Activated T-cell treated with anti-CD3 and anti-CD28 coated beads, Interleukin-2, amount 50 U/mL, for 48 hours (primary cell): ENCODE measurements around the gene JARID2.

ENCODE experiments used
- DNase-seq, 2 experiments: peaks; one replicate each; pipeline ENCODE4 v3.0.0-alpha.2; 2020

The JARID2 gene

DNA sequence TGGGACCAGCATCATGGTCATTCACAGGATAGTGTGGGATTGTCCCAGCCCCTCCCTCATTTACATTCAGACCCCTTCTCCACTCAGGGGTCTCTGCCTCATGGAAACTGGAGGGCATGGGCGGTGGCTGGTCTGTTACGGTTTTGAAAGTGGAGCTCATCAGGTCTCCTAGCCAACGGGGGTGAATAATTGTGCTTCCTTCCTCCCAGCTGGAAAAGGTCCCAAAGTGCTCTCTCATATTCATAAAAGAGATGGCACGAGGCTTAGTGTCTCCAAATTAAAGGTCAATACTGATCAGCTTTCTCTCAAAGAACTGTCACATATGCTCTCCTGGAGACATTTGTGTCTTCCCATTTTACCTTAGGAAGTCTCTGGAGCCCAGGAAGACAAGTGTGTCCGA is 19.9 kb downstream of the JARID2 start:
- DNase-seq = no peak

DNA sequence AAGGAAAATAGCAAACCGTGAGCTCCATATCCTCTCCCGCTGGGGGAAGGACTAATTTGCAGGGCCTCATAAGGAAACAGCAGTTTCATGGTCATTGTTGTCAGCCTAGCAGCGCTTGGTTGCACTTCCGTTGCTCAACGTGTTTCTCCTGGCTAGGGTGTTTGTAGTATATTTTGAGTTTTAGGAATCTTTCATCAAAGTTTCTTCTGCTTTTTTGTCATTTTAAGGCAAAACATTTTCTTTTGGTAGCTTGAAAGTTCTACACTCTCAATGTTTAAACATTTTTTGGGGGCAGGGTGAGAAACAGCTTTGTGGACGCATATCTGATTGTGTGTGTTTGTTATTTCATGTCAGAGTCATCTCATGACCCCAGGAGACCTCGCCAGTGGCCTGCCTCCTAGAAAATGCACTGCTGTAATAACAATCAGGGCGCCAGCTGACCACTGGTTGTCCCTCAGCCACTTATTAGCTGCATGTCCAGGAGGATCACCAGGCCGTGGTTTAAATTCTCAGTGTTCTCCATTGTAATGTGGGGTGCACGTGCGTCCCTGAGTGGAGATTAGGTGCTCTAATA is 20.6 kb downstream of the JARID2 start:
- no peak for DNase-seq

DNA sequence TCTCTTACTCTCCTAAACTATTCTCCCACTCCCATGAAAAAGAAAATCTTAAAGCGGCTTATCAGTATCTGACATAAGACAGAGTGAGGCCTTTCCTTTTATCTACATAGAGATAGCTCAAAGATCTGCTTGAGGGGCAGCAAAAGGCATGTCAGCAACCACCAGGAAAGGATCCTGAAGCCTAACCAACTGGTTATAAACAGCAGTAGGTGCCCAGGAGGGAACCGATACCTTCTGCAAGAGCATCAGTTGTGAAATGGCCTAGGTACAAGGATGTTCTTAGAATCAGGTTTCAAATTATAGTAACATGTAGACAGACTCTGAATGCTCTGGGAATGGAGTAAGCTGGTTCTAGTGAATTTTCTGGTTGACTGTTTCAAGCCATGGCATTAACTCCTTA is 21.4 kb downstream of the JARID2 start:
- DNase-seq = no peak

DNA sequence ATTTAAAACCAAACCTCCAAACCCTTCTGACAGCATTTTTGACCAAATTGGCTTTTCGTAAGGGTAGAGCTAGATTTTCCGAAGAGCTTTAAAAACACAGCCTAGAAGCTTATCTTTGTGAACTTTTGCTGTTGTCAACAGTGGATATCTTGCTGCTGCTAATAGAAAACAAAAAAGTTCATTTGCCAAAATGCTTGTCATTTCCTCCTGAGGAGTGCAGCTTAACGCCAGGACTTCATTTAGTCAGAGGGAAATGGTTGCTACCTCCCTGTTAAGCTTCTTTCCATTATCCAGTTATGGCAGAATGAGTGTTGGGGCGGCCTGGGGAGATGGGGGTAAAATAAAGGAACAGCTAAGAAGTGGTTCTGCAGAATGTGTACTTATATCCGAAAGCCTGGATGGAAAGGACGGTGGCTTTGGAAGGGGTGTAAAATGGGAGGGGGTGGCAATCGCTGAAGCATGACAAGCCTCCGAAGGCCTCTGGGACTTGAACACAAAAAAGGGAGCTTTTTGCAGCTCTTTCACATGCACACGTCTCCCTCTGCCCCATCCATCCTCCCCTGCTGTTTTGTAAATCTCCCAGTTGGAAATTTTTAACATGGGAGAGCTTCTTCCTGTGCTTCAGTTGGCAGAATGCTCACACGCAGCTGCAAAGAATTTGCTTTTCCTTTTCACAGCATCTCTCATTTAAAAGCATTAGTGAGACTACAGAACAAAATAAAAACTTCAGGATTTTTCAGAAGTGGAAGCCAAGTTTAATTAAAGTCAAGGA is 22.5 kb downstream of the JARID2 start:
- DNase-seq = no peak

DNA sequence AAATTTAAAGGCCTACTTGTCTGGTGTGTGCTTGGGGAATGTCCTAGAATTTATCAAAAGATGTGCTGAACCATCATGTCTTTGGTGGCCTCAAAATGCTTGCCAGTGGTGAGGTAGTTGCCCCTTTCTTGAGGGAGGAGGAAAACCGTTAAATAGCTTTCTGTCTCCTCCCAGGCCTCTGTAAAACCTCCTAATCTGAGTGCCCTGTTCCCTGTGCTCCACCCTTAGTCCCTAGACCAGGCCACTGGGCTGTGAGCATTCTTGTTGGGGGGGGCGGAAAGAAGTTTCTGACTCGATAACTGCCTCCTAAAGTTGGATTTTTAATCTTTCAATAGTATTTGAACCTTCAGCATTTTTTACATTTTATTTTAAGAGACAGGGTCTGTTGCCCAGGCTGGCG is 23.1 kb downstream of the JARID2 start:
- DNase-seq = no peak

DNA sequence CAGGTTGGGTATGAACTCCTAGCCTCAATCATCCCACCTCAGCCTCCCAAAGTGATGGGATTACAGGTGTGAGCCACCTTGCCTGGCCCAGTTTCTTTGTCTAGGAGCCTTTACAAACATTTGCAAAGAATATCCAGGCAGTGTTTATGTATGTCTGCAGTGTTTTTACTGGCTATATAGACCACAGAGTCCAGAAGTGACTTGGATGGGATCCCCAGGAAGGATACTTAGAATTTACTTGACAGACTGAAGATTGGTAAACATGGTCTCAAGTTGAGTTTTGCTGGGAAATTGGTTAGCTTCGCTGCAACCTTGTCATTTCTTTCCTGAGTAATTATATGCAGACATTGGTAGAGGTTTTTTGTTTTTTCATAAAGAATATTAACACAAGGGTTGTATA is 23.8 kb downstream of the JARID2 start:
- DNase-seq = no peak

DNA sequence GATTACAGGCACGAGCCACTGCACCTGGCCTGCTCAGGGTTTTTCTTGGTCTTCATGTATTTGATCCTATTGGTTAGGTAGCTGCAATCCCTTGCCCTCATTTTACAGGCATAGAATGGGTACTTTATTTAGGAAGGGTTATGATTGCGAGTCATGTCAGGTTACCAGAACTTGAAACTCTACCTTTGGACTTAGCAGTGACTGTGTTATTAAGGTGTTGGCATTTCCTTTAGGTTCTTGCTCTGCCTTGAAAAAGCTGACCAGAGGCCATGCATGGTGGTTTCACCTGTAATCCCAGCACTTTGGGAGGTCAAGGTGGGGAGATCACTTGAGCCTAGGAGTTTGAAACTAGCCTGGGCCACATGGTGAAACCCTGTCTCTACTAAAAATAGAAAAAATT is 24.5 kb downstream of the JARID2 start:
- no peak for DNase-seq

DNA sequence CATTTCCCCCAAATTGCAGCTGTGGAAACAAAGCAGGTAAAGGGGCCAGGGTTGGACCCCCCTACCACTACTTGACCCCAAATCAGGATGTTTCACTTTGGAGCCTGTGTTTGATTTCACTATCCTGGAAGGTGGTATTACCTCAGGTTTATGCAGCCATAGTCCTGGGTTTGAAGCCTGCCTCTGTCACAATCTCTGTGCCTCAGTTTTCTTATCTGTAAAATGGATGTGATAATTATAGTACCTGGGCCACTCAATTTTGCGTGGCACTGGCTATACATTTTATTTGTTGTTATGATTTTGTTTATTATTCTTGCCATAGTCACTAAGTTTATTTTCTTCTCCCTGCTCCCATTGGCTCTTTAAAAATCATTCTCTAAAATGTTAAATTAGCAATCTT is 26.7 kb downstream of the JARID2 start:
- DNase-seq = no peak

DNA sequence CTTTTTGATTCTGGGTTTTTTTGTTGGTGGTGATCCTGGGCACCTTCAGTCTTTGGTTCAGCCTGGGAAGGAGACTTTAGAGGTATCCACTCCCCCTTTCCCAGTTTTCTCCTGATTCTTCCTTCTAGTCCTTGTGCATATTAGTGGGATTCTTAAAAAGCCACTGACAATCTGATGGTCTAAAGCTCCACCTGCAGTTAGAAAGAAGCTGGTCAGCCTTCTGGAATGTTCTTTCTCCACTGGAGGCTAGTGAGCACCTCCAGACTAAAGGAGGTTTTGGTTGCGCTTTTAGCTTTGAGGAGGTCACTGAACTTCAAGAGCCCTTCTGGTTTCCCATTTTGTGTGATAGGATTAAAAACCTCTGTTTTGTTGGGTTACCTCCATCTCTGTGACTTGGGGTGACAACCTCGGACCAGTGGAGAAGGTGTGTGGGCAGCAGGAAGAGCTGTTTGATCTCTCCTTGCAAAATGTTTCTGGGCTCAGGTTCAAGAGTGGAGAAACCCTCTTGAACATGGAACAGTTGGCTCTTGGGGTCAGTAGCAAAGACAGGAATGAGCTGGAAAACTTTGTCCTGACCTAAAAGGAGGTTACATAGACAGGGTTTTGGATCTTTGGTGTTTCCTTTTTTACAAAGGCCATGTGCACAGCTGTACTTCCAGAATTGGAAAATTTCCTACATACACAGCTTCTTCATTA is 29.0 kb downstream of the JARID2 start:
- no peak for DNase-seq

DNA sequence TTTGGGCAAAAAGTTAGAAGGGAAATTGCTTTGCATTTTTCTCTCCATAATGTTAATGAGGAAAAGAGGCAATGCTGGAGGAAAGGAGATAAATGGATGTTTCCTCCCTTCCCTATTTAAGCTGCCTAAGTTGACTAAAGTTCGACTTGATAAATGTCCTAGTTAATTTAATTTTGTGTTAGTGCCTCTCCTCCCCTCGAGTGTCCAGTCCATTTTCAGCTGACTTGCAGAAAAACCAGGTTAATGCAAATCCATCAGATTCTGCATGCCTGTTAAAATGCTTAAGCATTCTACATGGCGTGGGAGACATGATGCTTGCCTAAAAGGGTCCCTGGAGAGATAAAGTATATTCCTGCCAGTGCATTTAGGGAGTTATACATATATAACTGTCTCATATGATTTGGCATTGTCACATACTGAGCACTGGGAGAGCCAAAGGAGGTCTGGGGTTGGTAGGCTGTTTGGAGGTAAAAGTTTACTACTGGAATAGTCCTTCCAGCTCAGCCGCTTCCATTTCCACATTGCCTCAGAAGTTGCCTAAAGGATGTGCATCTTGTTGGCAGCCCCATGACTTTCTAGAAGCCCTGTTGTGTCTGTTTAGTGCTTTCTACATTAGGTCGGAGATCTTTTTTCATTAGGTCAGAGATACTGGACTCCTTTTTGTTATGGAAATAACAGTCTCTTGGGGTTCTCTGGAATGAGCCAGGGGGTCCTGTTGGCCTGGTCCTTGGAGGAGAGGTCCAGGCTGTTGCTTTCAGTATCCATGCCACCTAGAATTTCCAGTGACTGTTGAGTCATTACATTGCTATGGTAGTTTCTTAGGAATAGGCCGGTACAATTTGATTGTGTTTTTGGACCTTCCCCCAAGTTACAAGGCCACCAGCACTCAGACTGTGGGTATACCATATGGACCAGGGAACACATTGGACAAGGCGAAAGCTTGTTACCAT is 30.4 kb downstream of the JARID2 start:
- DNase-seq = no peak

DNA sequence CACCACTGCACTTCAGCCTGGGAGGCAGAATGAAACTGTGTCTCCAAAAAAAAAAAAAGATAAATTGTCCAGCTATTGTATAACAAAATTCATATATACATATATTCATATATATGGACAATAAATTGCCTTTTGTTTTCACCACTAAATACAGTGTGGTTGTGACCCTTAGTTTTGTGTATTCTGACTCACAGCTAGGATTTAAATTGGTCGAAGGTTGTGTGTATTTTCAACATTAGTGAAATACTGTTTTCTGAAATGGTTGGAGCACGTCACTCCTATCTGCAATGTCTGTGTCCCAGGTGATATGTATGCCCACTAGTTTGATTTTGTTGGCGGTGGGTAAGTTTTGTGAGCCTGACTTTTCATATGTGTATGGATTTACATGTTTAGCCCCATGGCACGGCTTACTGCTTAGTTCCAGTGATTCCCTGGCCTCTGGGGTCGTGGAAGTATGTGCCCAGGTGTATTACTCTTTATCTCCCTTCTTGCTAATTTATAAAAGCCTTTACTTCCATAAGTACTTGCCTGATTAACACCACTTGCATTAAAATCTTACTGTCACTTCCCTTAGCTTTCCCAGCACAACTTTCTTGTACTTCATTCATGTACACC is 33.3 kb downstream of the JARID2 start:
- DNase-seq = no peak

DNA sequence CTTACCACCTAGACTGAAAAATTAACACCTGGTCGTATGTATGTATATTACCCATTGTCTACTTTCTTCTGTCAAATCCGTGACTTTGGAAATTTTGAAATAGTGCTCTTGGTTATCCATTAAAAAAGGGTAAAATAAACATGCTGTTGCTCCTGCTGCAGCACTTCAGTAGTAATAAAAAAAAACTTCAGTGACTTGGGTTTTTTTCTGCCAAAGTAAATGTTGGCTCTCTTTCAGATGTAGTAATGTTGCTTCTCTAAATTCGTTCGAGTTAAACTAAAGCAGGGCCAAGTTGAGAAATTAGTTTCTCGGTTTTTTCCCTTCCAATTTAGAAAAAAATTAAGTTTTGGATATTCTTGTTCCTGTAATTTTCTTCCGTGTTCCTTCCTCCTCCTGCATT is 34.2 kb downstream of the JARID2 start:
- DNase-seq = no peak

DNA sequence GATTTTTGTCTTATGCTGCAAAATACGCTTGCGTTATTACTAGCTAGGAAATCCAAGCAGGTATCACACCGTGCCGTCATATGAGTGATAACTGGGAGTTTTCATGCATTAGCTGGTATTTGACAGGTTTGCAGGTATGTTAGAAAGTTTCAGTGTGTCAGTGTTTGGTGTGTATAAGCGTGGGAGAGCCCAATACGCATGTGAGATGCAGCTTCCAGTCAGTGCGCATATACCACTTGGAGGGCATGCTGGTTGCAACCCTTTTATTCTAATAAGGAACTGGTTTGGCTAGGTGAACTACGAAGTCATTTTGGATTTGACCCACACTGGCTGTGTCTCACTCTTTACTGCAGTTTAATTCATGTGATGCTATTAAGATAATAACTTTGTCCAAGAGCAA is 35.1 kb downstream of the JARID2 start:
- no peak for DNase-seq

DNA sequence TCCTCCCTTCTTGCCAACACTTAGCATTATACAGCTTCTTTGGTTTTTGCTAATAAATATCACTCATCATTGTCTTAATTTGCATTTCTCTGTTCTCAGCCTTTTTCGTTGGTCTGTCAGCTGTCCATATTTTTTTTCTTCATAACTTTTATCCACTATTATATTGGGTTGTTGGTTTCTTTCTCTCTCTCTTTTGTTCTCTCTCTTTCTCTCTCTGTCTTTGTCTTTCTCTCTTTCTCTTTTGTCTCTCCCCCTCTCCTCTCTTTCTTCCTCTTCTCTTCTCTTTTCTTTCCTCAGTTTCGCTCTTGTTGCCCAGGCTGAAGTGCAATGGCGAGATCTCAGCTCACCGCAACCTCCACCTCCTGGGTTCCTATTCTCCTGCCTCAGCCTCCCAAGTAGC is 36.5 kb downstream of the JARID2 start:
- no peak for DNase-seq

DNA sequence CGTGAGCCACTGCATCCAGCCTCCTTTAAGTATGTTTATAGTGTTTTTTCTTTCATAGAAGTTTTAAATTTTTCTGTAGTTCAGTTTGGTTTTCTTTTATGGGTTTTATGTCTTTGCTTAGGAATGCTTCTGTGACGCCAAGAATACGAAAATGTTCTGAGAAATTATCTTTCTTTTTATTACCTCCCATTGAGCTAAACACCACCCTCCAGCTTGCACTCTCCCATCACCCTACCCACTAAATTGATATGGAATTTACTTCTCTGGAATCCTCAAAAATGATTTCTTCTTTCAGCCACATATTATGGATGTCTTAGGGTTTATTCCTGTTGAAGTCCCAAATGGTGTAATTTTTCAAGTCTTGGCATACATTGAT is 38.1 kb downstream of the JARID2 start:
- no peak for DNase-seq

DNA sequence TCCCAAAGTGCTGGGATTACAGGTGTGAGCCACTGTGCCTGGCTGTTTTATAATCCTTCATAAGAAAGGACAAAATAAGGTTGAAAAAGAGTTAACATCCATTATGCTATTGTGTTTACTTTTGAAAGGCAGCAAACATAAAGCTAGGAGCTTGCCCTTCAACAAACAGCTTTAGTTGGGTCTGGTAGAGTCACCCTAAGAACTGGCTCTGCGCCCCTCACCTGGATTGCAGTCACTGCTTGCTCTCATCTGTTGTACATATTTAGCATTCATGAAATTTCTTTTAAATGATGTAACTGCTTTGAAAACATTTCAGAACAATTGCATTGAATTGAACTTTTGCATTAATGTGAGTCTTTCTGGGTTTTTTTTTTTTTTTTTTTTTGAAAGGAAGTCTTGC is 38.9 kb downstream of the JARID2 start:
- DNase-seq = no peak

DNA sequence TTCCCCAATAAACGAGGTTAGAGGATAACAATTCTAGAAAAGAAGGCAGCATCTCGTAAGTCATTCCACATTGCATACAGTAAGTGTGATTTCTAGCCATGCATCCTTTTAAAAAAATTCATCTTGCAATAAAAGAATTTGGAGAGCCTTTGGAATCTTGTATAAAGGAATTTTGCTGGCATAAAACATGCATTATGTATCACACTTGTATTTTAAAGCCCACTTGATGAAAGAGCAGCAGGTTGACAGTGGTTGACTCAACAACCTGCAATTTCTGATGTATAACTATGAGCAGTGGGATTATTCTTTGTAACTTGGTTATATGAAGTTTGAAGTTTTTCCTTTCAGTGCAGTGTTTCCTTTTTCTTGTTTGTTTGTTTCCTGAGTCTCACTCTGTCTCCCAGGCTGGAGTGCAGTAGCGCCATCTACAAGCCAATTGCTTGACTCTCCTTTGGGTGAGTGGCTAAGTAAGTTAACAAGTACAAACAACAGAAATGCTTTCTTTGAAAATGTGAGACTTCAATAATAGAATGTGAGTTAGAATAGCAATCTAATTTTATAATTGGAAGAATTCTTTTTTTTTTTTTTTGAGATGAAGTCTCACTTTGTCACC is 39.9 kb downstream of the JARID2 start:
- DNase-seq = no peak

DNA sequence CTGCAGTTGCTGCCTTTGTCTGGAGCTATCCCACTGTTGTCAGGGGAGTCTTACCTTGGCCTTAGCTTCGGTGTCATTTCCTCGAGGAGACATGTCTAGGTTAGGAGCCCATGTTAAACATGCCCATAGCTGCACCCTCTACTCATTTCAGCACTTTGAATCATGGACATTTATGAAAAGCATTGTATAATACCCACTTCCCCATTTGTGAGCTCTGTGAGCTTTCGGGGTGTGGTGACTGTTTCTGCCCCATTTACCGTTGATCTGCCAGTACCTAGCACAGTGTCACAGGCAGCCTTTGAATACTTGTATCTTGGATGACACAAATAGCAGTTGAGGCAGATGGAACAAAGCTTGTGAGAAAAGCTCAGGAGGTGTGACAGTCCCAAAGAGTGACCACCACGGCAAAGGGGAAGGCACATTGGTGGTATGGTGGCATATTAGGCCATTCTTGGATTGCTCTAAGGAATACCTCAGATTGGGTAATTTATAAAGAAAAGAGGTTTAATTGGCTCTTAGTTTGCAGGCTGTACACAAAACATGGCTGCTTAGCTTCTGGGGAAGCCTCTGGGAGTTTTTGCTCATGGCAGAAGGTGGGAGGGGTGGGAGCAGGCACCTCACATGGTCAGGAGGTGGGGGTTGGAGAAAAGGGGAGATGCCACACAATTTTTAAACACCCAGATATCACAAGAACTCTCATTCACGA is 42.0 kb downstream of the JARID2 start:
- peak in 1 of 2 experiments; percentile 10 for DNase-seq

DNA sequence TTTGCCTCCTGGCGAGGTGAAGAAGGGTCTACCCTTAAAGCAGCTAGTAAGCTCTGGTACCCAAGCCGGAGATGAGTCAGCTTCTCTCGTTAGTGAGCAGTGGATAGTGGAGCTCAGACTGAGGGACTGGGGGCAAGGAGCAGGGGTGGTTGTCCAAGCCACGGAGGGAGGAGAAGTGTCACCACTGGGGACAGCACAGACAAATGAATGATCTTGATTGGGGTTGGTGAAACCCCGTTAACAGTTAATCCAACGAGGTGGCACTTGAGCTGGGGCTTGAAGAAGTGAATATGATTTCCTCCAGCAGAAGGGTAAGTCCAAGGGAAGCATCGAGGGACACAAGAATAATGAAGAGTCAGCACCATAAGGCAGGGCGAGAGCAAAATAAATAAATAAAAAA is 43.0 kb downstream of the JARID2 start:
- DNase-seq = peak in 1 of 2 experiments; percentile 19

DNA sequence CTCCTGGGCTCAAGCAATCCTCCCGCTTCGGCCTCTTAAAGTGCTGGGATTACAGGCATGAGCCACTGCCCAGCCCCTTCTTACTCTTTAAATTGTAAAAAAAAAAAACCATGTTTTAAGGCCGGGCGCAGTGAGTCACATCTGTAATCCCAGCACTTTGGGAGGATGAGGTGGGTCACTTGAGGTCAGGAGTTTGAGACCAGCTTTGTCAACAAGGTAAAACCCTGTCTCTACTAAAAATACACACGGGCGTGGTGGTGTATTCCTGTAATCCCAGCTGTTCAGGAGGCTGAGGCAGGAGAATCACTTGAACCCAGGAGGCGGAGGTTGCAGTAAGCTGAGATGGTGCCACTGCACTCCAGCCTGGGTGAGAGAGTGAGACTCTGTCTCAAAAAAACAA is 43.6 kb downstream of the JARID2 start:
- DNase-seq = peak in 1 of 2 experiments; percentile 14

DNA sequence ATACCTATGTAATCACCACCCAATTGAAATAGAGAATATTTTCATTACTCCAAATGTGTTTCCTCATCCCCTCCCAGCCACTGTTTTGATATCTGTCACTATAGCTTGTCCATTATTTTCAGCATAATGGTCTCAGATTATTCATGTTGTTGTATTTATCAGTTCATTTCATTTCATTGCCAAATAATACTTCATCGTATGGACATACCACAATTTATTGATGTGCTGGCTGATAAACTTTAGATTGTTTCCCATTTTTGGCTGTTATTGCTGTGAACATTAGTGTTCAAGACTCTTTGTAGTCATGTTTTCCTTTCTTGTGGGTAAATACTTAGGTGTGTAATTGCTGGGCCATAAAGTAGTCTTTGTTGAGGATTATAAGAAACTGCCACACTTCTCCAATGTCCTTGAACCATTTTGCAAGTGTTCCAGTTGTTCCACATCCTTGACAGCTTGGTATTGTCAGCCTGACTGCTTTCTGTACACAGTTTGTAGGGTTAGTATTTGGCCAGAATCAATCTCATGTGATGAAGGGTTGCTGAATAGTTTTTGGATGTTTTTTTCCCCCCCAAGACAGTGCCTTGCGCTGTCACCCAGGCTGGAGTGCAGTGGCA is 44.3 kb downstream of the JARID2 start:
- peak in 1 of 2 experiments; percentile 12 for DNase-seq
